GM12878 (cell line): ENCODE data around the gene XRCC2. TPM values are rescaled to one million over a fixed set of nuclear protein-coding genes. Genes with fewer than 3 reads are reported as not detected.
A peak's percentile ranks its signal among the peaks of the same experiment; 100 is the strongest.

Experiments used
- ATAC-seq: fragments of 200-7000 bp; cut with Tn5 transposase; 3 replicates; pipeline ENCODE4 v1.9.1; 2020; ENCODE audit warnings: mild to moderate bottlenecking, moderate library complexity
- BruUV-seq: library from RNA; stranded (reverse); fragments of 400-500 nt; replicated peaks from 2 replicates; lab custom pipeline; 2021; lab: Mats Ljungman, UMichigan
- CTCF ChIA-PET: fragments of 300-600 bp; sonication (Branson Sonifier 250); formaldehyde crosslinking; extraction: SDS; loops from one replicate; lab custom pipeline; 2021; ENCODE audit warnings: inconsistent platforms; lab: Yijun Ruan, JAX
- POLR2A ChIA-PET: fragments of 350-600 bp; formaldehyde crosslinking; extraction: SDS; loops from one replicate; lab custom pipeline; 2021; ENCODE audit warnings: inconsistent platforms; lab: Charles Lee
- RAD21 ChIA-PET: fragments of 300-600 bp; sonication (Branson Sonifier 250); formaldehyde crosslinking; loops from one replicate; lab custom pipeline; 2023; ENCODE audit warnings: antibody characterized with exemption; ENCODE audit not compliant: unreplicated experiment; lab: Charles Lee
- SMC1A ChIA-PET: fragments of 300-600 bp; sonication (Branson Sonifier 250); formaldehyde crosslinking; loops from one replicate; lab custom pipeline; 2023; ENCODE audit not compliant: unreplicated experiment, uncharacterized antibody; lab: Charles Lee
- DNase-seq: peaks from one replicate; pipeline ENCODE4 v3.0.0-alpha.2; 2011; ENCODE audit warnings: low read depth, low spot score
- FAIRE-seq: peaks from 3 replicates; lab custom pipeline; 2011; peaks lifted over from hg19 to GRCh38; lab: Jason Lieb, UNC
- H2AFZ ChIP-seq: 2 replicates; pipeline ENCODE4 v1.6.0; 2011; ENCODE audit warnings: low read depth, low read length, control low read depth; ENCODE audit not compliant: control insufficient read depth
- H3K27ac ChIP-seq: 2 replicates; pipeline ENCODE4 v1.5.1; 2011; ENCODE audit warnings: control low read depth; ENCODE audit not compliant: control insufficient read depth, insufficient read depth
- H3K27me3 ChIP-seq, 2 experiments: replicated peaks in 1 of 2; 2 replicates each; pipeline versions ENCODE4 v1.6.0 to v1.6.1; 2011; ENCODE audit warnings: low read length in 1 of 2; ENCODE audit not compliant: control insufficient read depth in 2 of 2, insufficient read depth in 2 of 2
- H3K36me3 ChIP-seq, 2 experiments: 2 replicates each; pipeline ENCODE4 v1.5.1; 2011; ENCODE audit warnings: low read length in 1 of 2; ENCODE audit not compliant: control insufficient read depth in 2 of 2, insufficient read depth in 2 of 2
- H3K4me1 ChIP-seq: 2 replicates; pipeline ENCODE4 v1.6.1; 2011; ENCODE audit warnings: mild to moderate bottlenecking, low read length, moderate library complexity, mixed read lengths; ENCODE audit not compliant: control insufficient read depth, insufficient read depth
- H3K4me2 ChIP-seq: 2 replicates; pipeline ENCODE4 v1.6.0; 2011; ENCODE audit warnings: control low read depth; ENCODE audit not compliant: control insufficient read depth, insufficient read depth
- H3K4me3 ChIP-seq: fragments of 200-600 bp; sonication (generic); 2 replicates; pipeline ENCODE4 v1.5.1; 2016
- H3K79me2 ChIP-seq: 2 replicates; pipeline ENCODE4 v1.6.0; 2011; ENCODE audit warnings: low read length; ENCODE audit not compliant: control insufficient read depth, insufficient read depth
- H3K9ac ChIP-seq: 2 replicates; pipeline ENCODE4 v1.8.0; 2011; ENCODE audit warnings: low read length, control low read depth, mixed read lengths; ENCODE audit not compliant: control insufficient read depth, insufficient read depth
- H3K9me3 ChIP-seq: replicated peaks from 3 replicates; pipeline ENCODE4 v1.5.1; 2011; ENCODE audit warnings: mild to moderate bottlenecking, low read length; ENCODE audit not compliant: control insufficient read depth, insufficient read depth
- H4K20me1 ChIP-seq: 2 replicates; pipeline ENCODE4 v1.6.0; 2011; ENCODE audit not compliant: control insufficient read depth, insufficient read depth
- MXI1 ChIP-seq: fragments of 150-350 bp; IDR thresholded peaks from 2 replicates; pipeline ENCODE4 v1.6.1; 2011; ENCODE audit warnings: low read depth, mild to moderate bottlenecking, inconsistent platforms, low read length, improper control_type of control experiment
- NR2C1 ChIP-seq: fragments of 450-650 bp; IDR thresholded peaks from 2 replicates; pipeline ENCODE4 v1.6.1; 2017; ENCODE audit warnings: antibody characterized with exemption, mild to moderate bottlenecking, moderate library complexity
- SIN3A ChIP-seq: IDR thresholded peaks from 2 replicates; pipeline ENCODE4 v1.6.1; 2012; ENCODE audit warnings: low read depth, low read length, improper control_type of control experiment
- TCF12 ChIP-seq: IDR thresholded peaks from 2 replicates; pipeline ENCODE4 v1.6.1; 2011; ENCODE audit warnings: low read depth, mild to moderate bottlenecking, low read length
- ZBTB40 ChIP-seq: fragments of 450-650 bp; IDR thresholded peaks from 2 replicates; pipeline ENCODE4 v1.6.1; 2016; ENCODE audit warnings: mild to moderate bottlenecking, moderate library complexity, borderline replicate concordance
- WGBS: methylation state at CpG from one replicate; pipeline ENCODE4 v1.1.6; 2016; ENCODE audit warnings: low lambda C conversion rate; ENCODE audit not compliant: insufficient replicate concordance, insufficient coverage; ENCODE audit errors: missing lambda C conversion rate; 5-methylcytosine and 5-hydroxymethylcytosine counted together
- in situ Hi-C: fragments of 300-500 bp; cut with MboI; formaldehyde crosslinking; loops from 9 replicates; pipeline ENCODE4 v1.14.3; 2018; ENCODE audit warnings: mixed read lengths
- intact Hi-C: fragments of 100-400 bp; cut with micrococcal nuclease; formaldehyde crosslinking; loops from one replicate; pipeline ENCODE4 v1.14.2; 2022; ENCODE audit not compliant: unreplicated experiment
- polyA plus RNA-seq, 11 experiments: library from polyadenylated mRNA; depleted of rRNA in 4 of 11; unstranded in 6 of 11; stranded (reverse) in 5 of 11; fragments of >200 nt; fragmentation: Nextera tagmentation in 4 of 11; fragmentation: Illumina TruSeq in 1 of 11; extraction: Ambion mirVana in 4 of 11; extraction: Trizol in 1 of 11; gene quantifications; 1 replicate in 1 of 11; 2 replicates in 10 of 11; pipeline versions ENCODE4 v1.2.1 to v1.2.3, GENCODE V29; 2011 to 2016; ENCODE audit warnings: inconsistent platforms in 2 of 11, missing spikeins in 2 of 11, low read depth in 1 of 11
- total RNA-seq, 4 experiments: library from RNA; depleted of rRNA in 3 of 4; stranded (reverse); fragments of >200 nt in 3 of 4; fragmentation: Illumina TruSeq in 1 of 4; extraction: Trizol in 1 of 4; gene quantifications; 2 replicates each; pipeline versions ENCODE4 v1.2.1 to v1.2.3, GENCODE V29; 2013 to 2021
- TF ChIP-seq, protein P1 (sequence below): IDR thresholded peaks from 2 replicates; pipeline ENCODE4 v1.6.1; 2011; ENCODE audit warnings: borderline replicate concordance, low read depth, mild to moderate bottlenecking, moderate library complexity, mixed read lengths, low read length; ENCODE audit not compliant: insufficient read depth; ENCODE audit errors: extremely low read length

The XRCC2 gene
- total and polyA plus RNA-seq, 10 of the 15 experiments (the other 5 are each of a cell fraction or from before 2014, with no cell fraction given): 4.8 to 21.4 (median 13.9) TPM

DNA sequence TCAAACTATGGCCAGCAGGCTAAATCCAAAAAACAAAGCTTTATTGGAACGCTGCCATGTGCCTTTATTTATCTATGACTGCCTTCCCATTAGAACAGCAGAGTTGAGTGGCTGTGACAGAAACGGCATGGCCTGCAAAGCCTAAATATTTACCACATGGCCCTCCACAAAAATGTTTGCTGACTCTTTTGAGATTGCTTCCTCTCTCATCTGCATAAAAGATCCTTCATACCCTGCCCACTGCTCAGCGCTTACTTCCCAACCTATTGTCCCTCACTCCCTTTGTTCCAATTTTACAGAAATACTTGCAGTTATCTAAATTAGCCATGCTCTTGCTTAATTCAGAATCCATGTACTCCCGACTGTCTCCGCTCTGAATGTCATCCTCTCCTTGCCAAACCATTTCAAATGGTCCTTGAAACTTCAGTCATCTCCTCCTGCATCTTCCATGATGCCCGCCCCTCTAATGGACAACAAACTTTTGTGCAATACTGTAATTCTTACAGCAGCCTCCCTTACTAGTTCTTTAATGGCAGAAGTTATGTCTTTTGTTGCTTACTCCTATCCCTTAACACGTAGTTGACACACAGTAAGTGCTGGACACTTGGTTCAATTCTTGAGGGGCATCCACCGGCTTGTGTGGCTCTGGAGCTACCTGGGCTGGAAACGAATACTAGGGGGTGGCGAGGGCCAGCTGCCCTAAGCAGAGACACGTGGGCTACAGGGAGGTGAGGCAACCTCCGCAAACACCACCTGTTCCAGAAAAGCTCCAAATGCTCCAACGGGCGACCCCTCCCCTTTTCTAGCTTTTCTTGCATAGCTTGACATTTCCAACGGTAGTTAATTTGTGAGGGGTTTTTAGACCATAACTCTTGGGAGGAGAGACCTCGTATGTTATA, 832 bp downstream of the XRCC2 start:
- Histone ChIP-seq H2AFZ (peak overlapping the region; percentile 94), H3K4me2 (peak overlapping the region; percentile 95), H3K27ac (peak overlapping the region; percentile 83), H3K27me3 (no peaks in the 10 kb centered on the region), H3K36me3 (no peaks in the 10 kb centered on the region), H3K9me3 (no peaks in the 10 kb centered on the region; the same call in 2 of the 3 replicates), H3K79me2 (peaks cover 41% of the 10 kb centered on the region), H3K4me3 (peak overlapping the region; percentile 96), H3K9ac (peak overlapping the region; percentile 87), H3K4me1 (no peaks in the 10 kb centered on the region), H4K20me1 (no peaks in the 10 kb centered on the region)
- ChIA-PET SMC1A (interaction anchor here (0.6 to 1.7 kb wide), 5 partner anchors 11 to 211 kb away, joined by 3 to 5 read pairs (median 4); no protein-coding TSS in a partner anchor), RAD21 (interaction anchor here (1.2 to 1.3 kb wide), 3 partner anchors 31 to 113 kb away, joined by 3 read pairs; no protein-coding TSS in a partner anchor), CTCF (interaction anchor here (1.1 to 1.4 kb wide), 4 partner anchors 15 to 339 kb away, joined by 3 to 5 read pairs (median 4); no protein-coding TSS in a partner anchor), POLR2A (no interaction called here)
- TF ChIP-seq MXI1: peak; percentile 47; the same call in 1 of the 2 replicates
- TF ChIP-seq TCF12: no peak
- no peak for TF ChIP-seq SIN3A
- TF ChIP-seq, protein P1, sequence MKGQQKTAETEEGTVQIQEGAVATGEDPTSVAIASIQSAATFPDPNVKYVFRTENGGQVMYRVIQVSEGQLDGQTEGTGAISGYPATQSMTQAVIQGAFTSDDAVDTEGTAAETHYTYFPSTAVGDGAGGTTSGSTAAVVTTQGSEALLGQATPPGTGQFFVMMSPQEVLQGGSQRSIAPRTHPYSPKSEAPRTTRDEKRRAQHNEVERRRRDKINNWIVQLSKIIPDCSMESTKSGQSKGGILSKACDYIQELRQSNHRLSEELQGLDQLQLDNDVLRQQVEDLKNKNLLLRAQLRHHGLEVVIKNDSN: peak; percentile 4
- no peak for TF ChIP-seq NR2C1
- TF ChIP-seq ZBTB40: no peak
- no peak for FAIRE-seq
- intact Hi-C loops: loop anchor here (5.0 to 10.0 kb wide), 3 partner anchors 213 to 358 kb away; partner anchors contain the start of gene KMT2C
- no TSS peak for BruUV-seq
- 10% methylated on average over 16 of the region's 16 CpGs for WGBS
- ATAC-seq: peak; percentile 68
- DNase-seq: no peak
- in situ Hi-C loops: no loop called here
